Endothelial cell (in vitro differentiated cells): Measurements from ENCODE around the gene NRIP2. TPM values are rescaled to one million over a fixed set of nuclear protein-coding genes. Genes with fewer than 3 reads are reported as not detected.

Experiments used
- DNase-seq: peaks from one replicate; pipeline ENCODE4 v3.0.0; 2021; ENCODE audit warnings: low spot score
- H3K27ac Mint-ChIP-seq: one replicate; pipeline ENCODE4 v1.8.0; 2021; ENCODE audit warnings: mixed read lengths, inconsistent platforms; ENCODE audit not compliant: unreplicated experiment
- H3K27me3 Mint-ChIP-seq: one replicate; pipeline ENCODE4 v1.8.0; 2021; ENCODE audit warnings: mild to moderate bottlenecking, moderate library complexity, mixed read lengths, inconsistent platforms; ENCODE audit not compliant: unreplicated experiment
- H3K36me3 Mint-ChIP-seq: one replicate; pipeline ENCODE4 v1.8.0; 2021; ENCODE audit warnings: mild to moderate bottlenecking, low read depth, mixed read lengths, inconsistent platforms; ENCODE audit not compliant: unreplicated experiment
- H3K4me1 Mint-ChIP-seq: one replicate; pipeline ENCODE4 v1.8.0; 2021; ENCODE audit warnings: mild to moderate bottlenecking, mixed read lengths, inconsistent platforms; ENCODE audit not compliant: unreplicated experiment
- H3K4me3 Mint-ChIP-seq: one replicate; pipeline ENCODE4 v1.8.0; 2021; ENCODE audit warnings: mild to moderate bottlenecking, mixed read lengths, inconsistent platforms; ENCODE audit not compliant: unreplicated experiment
- H3K9me3 Mint-ChIP-seq: one replicate; pipeline ENCODE4 v1.8.0; 2021; ENCODE audit warnings: mixed read lengths, inconsistent platforms; ENCODE audit not compliant: unreplicated experiment
- CTCF ChIP-seq: fragments of 200-600 bp; sonication (generic); IDR thresholded peaks from one replicate; pipeline ENCODE4 v1.5.0; 2021; ENCODE audit warnings: antibody characterized with exemption; ENCODE audit not compliant: unreplicated experiment
- total RNA-seq: library from RNA; stranded (reverse); fragmentation: NEBNext Ultra II Directional; extraction: Animal tissue kit (Norgen Biotek cat#: 25700); gene quantifications from one replicate; pipeline ENCODE4 v1.2.1, GENCODE V29; 2021; ENCODE audit not compliant: unreplicated experiment

Gene NRIP2
- total RNA-seq, 1 donor from 2014 or later, result 0.13 TPM

- H3K9me3 Mint-ChIP-seq, result no peaks in the 10 kb centered on the region
- no peak overlapping the region for H3K27ac Mint-ChIP-seq
- H3K36me3 Mint-ChIP-seq, result peaks cover 5% of the 10 kb centered on the region
- H3K27me3 Mint-ChIP-seq, result peaks cover 8% of the 10 kb centered on the region
- no peak for TF ChIP-seq CTCF
- no peak for DNase-seq
- H3K4me3 Mint-ChIP-seq, result peak overlapping the region; percentile 71
- peaks cover 18% of the 10 kb centered on the region for H3K4me1 Mint-ChIP-seq
Measured at GRCh38 chr12:2792671-2793500, 41.9 kb downstream of the NRIP2 start.

GRCh38 chr12:2791089-2791488 is 43.7 kb downstream of the NRIP2 start:
- Mint-ChIP-seq H3K9me3 (no peaks in the 10 kb centered on the region), H3K36me3 (no peaks in the 10 kb centered on the region), H3K27ac (no peak overlapping the region), H3K4me1 (peaks cover 7% of the 10 kb centered on the region), H3K4me3 (no peak overlapping the region), H3K27me3 (peaks cover 4% of the 10 kb centered on the region)
- no peak for DNase-seq
- TF ChIP-seq CTCF, result no peak

GRCh38 chr12:2785017-2785416 is 49.8 kb downstream of the NRIP2 start:
- no peak for TF ChIP-seq CTCF
- Mint-ChIP-seq H3K27me3 (no peaks in the 10 kb centered on the region), H3K4me3 (no peak overlapping the region), H3K9me3 (no peaks in the 10 kb centered on the region), H3K27ac (no peak overlapping the region), H3K4me1 (no peaks in the 10 kb centered on the region), H3K36me3 (no peaks in the 10 kb centered on the region)
- DNase-seq, result no peak

GRCh38 chr12:2783936-2784600 is 50.8 kb downstream of the NRIP2 start:
- no peaks in the 10 kb centered on the region for H3K36me3 Mint-ChIP-seq
- no peaks in the 10 kb centered on the region for H3K4me1 Mint-ChIP-seq
- no peak overlapping the region for H3K27ac Mint-ChIP-seq
- no peaks in the 10 kb centered on the region for H3K9me3 Mint-ChIP-seq
- no peak overlapping the region for H3K4me3 Mint-ChIP-seq
- TF ChIP-seq CTCF, result peak; percentile 81
- DNase-seq, result peak; percentile 75
- H3K27me3 Mint-ChIP-seq, result no peaks in the 10 kb centered on the region

- Mint-ChIP-seq H3K4me3 (no peak overlapping the region), H3K9me3 (no peaks in the 10 kb centered on the region), H3K27me3 (peaks cover 2% of the 10 kb centered on the region), H3K4me1 (no peaks in the 10 kb centered on the region), H3K36me3 (no peaks in the 10 kb centered on the region), H3K27ac (no peak overlapping the region)
- DNase-seq, result no peak
- TF ChIP-seq CTCF, result no peak
Measured at GRCh38 chr12:2779281-2779680, 55.6 kb downstream of the NRIP2 start.
